ENCODE data around the gene TRIM25.

Gene TRIM25

GRCh38 chr17:56861899-56862298 lies 52.0 kb downstream of the TRIM25 start:
- TF ChIP-seq CTCF (IDR thresholded peaks at IDR 0.05; ENCODE audit: low read depth, low read length, missing control alignments): no peak
- DNase-seq (ENCODE audit: extremely low read depth, low read depth): no peak
- H3K4me3 ChIP-seq (replicated peaks; ENCODE audit: low read depth, low read length): no peak overlapping the region

GRCh38 chr17:56851008-56851407 lies 62.8 kb downstream of the TRIM25 start:
- TF ChIP-seq CTCF (IDR thresholded peaks at IDR 0.05; ENCODE audit: low read depth, low read length, missing control alignments): no peak
- DNase-seq (ENCODE audit: extremely low read depth, low read depth): no peak

GRCh38 chr17:56850591-56850990 lies 63.3 kb downstream of the TRIM25 start:
- no peak overlapping the region for H3K4me3 ChIP-seq (replicated peaks; ENCODE audit: low read depth, low read length)
- no peak for DNase-seq (ENCODE audit: extremely low read depth, low read depth)
- no peak for TF ChIP-seq CTCF (IDR thresholded peaks at IDR 0.05; ENCODE audit: low read depth, low read length, missing control alignments)

More at GRCh38 chr17:56851008-56851407, 62.8 kb downstream of the TRIM25 start:
- no peak overlapping the region for H3K4me3 ChIP-seq (replicated peaks; ENCODE audit: low read depth, low read length)

DNA sequence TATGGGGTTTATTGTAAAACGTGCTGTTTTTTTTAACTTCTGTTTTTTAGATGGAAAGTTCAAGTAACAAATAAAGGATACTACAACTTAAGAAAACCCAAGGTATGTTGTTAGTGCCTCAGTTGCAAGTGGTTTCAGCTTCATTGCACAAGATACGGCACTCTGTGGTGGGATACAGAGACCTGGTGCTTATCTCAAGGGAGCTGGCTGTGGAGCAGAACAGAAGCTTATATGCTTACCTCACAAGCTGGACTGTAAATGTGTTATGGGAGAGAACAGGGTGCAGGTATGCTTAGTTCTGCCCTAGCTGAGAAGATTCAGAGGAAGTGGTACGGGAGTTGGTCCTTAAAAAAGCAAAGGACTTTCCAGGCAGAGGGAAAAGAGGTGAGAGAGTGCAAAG lies 64.7 kb downstream of the TRIM25 start:
- TF ChIP-seq CTCF (IDR thresholded peaks at IDR 0.05; ENCODE audit: low read depth, low read length, missing control alignments): no peak
- no peak for DNase-seq (ENCODE audit: extremely low read depth, low read depth)
- H3K4me3 ChIP-seq (replicated peaks; ENCODE audit: low read depth, low read length): no peak overlapping the region

DNA sequence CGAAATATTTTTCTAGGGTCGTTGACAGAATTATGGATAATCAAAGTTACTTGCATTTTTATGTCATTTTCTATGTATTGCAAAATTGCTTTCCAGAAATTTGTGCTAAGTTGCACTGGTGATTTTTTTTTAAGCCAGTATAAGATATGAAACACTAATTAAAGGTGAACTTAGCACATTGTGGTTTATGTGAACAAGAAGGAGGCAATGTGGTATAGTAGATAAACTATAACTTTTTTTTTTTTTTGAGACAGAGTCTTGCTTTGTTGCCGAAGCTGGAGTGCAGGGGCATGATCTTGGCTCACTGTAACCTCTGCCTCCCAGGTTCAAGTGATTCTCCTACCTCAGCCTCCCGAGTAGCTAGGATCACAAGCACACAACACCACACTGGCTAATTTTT lies 66.7 kb downstream of the TRIM25 start:
- H3K4me3 ChIP-seq (replicated peaks; ENCODE audit: low read depth, low read length): no peak overlapping the region
- TF ChIP-seq CTCF (IDR thresholded peaks at IDR 0.05; ENCODE audit: low read depth, low read length, missing control alignments): no peak
- DNase-seq (ENCODE audit: extremely low read depth, low read depth): no peak

GRCh38 chr17:56845934-56846333 lies 67.9 kb downstream of the TRIM25 start:
- TF ChIP-seq CTCF (IDR thresholded peaks at IDR 0.05; ENCODE audit: low read depth, low read length, missing control alignments): no peak
- no peak overlapping the region for H3K4me3 ChIP-seq (replicated peaks; ENCODE audit: low read depth, low read length)
- no peak for DNase-seq (ENCODE audit: extremely low read depth, low read depth)

- TF ChIP-seq CTCF (IDR thresholded peaks at IDR 0.05; ENCODE audit: low read depth, low read length, missing control alignments): no peak
- H3K4me3 ChIP-seq (replicated peaks; ENCODE audit: low read depth, low read length): no peak overlapping the region
- no peak for DNase-seq (ENCODE audit: extremely low read depth, low read depth)
Observed at GRCh38 chr17:56842577-56842976, 71.3 kb downstream of the TRIM25 start.

Data from HFF-Myc (cell line).